Jurkat, Clone E6-1 (cell line): ENCODE results near the gene YAE1. TPM values are rescaled to one million over a fixed set of nuclear protein-coding genes. Genes with fewer than 3 reads are reported as not detected.
"Not testable (repeated sequence)": the region's sequence is repeated elsewhere in the genome, so short reads cannot be mapped to it uniquely, and the experiment has no call there.

Source experiments
- DNase-seq: peaks from one replicate; pipeline ENCODE4 v3.0.0-alpha.2; 2011; ENCODE audit warnings: low read depth, low spot score
- H3K4me3 ChIP-seq: 2 replicates; pipeline ENCODE4 v1.5.1; 2011; ENCODE audit warnings: mild to moderate bottlenecking, low read length, control low read depth, moderate library complexity
- polyA plus RNA-seq: library from polyadenylated mRNA; unstranded; fragments of >200 nt; gene quantifications from one replicate; pipeline ENCODE4 v1.2.1, GENCODE V29; 2012; ENCODE audit warnings: missing spikeins; ENCODE audit not compliant: insufficient read length, insufficient read depth

The YAE1 gene
- polyA plus RNA-seq, result 26.6 TPM

DNA sequence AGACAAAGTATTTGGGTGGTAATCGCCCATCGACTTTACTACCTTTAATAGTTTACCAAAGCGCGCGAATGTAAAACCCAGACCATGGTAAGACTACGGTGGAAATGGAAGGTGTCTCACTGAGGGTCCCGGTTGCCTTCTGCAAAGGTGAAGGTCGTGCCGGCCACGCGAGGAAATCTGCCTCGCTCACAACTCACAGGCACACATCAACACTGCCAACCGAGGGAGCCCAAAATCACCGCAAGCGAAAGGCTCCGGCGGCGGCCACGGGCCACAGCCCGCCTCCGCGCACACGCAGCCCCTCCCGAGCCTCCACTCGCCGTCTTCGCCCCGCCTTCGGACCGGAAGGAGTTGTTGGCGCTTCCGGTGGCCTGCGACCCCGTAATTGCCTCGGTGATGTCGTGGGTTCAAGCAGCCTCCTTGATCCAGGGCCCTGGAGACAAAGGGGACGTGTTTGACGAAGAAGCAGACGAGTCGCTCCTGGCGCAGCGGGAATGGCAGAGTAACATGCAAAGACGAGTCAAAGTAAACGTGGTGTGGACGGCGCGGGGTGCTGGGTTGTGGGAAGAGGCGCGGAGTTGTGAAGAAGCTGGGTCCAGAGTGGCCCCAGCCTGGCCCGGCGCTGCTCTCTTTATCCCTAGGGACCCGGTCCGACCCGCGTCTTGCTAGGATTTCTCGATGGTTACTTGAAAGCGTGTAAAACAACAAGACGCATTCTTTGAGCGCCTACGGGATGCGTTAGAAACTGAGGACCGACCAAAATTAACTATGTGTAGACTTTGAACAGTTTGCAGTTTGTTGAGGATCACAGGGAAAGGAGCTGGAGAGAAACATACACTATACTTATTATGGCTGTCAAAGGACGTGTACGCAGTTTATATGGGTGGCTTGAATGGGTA lies at the start of gene YAE1:
Gene YAE1, plus strand, starts transcription at position 382 of the 899 bp plus-strand sequence. Its CDS starts 15 bp downstream, at position 397.
- peak within 1 kb of the TSS; percentile 96 for H3K4me3 ChIP-seq
- peak; percentile 77 for DNase-seq

DNA sequence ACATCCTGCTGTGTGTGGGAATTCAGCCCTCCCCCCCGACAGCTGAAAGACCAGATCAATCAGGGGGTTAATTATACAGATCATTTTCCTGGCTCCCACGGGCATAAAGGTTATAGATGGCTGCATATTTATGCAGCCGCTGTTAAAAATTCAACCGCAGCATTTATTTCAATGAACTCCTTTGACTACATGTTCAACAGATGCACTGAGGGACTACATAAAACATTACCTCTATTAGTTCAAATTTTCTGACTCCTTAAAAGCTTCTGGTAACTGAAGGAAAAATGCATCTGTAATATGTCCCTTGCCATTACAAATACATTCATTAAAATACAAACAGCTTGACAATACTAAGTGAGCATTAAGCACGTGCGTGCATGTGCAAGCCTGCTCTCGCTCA lies 49.7 kb upstream of the YAE1 start:
- H3K4me3 ChIP-seq, result no peak overlapping the region
- no peak for DNase-seq

DNA sequence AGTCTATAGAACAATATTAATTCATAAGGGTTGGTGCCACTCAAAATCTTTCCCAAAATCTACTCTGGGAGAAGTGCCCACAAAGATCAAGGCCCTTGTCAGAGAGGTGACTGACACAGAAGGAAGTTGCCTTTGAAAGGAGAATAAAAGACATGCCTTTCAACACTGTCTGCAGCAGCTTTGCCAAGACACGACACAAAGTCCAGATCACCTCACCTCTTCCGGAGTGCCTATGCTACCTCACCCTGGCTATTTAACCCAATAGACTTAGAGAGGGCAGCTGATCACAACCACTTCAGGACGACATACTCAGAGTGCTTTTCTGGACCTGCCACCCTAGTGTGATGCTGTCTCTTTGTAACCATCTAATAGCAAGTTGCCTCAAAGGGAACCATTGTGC lies 49.0 kb upstream of the YAE1 start:
- no peak for DNase-seq
- H3K4me3 ChIP-seq, result no peak overlapping the region

GRCh38 chr7:39525926-39526325 lies 40.3 kb upstream of the YAE1 start:
- DNase-seq, result no peak
- no peak overlapping the region for H3K4me3 ChIP-seq

DNA sequence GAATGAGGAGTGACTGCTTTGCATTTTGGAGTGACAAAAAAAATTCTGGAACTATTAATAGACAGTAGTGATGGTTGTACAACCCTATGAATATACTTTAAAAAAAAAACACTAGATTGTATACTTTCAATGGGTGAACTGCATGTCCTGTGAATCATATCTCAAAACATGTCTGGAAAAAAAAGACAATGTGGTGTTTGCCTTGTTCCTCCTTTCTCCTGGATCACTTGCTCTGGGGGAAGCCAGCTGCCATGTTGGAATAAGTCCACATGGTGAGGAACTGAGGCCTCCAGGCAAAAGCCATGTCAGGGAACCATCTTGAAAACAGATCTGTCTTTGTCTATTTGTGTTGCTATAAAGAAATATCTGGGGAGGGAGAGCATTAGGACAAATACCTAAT lies 39.5 kb upstream of the YAE1 start:
- no peak for DNase-seq

GRCh38 chr7:39527296-39527695 lies 38.9 kb upstream of the YAE1 start:
- no peak for DNase-seq
- H3K4me3 ChIP-seq, result no peak overlapping the region

More for the DNA sequence above, 39.5 kb upstream of the YAE1 start:
- no peak overlapping the region for H3K4me3 ChIP-seq

GRCh38 chr7:39527951-39528350 lies 38.3 kb upstream of the YAE1 start:
- H3K4me3 ChIP-seq, result no peak overlapping the region
- DNase-seq, result no peak

DNA sequence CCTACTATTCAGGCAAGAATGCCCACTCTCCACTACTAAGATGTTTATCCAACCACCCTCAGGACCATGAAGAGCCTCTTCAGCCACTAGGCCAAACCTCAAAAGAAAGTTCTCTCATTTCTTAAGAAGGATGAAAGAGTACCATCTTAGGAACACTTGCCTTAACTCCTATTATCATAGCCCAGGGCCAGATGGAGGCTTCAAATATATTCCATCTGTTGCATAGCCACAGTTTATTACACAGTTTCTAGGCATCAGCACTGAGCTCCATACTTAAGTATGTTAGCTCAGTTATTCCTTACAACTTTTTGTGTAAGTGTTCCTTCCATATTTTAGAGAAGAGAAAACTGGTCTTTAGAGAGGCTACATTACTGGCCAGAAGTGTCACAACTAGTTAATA lies 37.4 kb upstream of the YAE1 start:
- H3K4me3 ChIP-seq, result no peak overlapping the region
- DNase-seq, result no peak

GRCh38 chr7:39529582-39529981 lies 36.6 kb upstream of the YAE1 start:
- no peak overlapping the region for H3K4me3 ChIP-seq
- peak; percentile 58 for DNase-seq

DNA sequence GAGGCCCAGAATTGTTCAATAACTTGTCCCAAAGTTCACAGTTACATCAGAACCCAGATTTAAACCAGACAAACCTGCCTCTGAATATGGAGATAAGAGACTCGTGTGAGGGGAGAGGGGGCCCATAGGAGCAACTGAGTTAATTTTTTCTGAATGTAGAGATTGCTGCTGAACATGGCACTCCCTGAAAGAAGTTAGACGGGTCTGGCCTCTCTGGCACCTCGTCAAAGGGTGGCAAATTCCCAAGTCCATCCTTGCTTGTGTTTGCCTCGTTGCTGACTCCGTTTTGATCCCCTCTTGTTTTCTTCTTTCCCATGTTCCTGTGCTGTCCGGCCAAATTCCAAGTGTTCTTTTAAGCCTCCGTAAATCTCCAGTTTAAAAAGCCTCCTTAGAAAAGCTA lies 35.2 kb upstream of the YAE1 start:
- no peak for DNase-seq
- H3K4me3 ChIP-seq, result no peak overlapping the region

DNA sequence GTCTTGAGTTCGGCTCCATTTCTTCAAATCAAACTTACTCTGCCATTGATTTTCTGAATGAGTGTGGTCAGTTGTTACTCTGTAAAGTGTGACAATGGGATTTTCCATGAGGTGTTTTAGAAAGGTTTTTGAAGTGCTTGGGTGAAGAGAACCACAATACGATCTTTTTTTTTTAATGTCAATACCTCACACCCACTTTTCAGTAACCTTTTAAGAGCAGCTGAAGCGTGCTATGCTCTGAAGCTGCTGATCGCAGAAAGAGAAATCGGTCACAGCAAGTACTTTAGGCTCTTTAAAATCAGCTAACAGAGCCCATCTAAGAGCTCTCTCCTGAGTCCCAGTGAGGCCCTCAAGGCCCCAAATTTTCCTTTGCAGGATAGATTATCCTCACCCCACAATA lies 34.4 kb upstream of the YAE1 start:
- H3K4me3 ChIP-seq, result no peak overlapping the region
- no peak for DNase-seq

DNA sequence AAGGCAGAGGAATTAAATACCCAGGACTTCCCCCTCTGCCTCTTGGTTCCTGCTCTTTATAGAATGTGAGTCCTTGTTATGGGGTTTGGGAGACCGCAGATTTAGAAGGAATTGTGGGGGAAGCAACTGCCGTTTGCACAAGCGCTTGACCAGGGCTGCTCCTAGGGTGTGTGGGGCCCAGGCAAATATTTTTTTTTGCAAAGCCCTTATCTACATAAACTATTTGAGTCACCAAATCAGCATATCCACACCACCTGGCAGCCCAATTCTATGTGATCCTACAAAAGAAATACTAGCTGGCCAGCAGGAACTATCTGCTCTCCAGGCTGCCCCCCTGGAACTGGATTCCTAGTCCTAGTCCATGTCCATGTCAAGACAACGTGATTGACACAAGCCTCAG lies 33.4 kb upstream of the YAE1 start:
- DNase-seq, result no peak
- H3K4me3 ChIP-seq, result no peak overlapping the region

- H3K4me3 ChIP-seq, result no peak overlapping the region
- DNase-seq, result no peak
Observed at GRCh38 chr7:39534599-39534998, 31.6 kb upstream of the YAE1 start.

DNA sequence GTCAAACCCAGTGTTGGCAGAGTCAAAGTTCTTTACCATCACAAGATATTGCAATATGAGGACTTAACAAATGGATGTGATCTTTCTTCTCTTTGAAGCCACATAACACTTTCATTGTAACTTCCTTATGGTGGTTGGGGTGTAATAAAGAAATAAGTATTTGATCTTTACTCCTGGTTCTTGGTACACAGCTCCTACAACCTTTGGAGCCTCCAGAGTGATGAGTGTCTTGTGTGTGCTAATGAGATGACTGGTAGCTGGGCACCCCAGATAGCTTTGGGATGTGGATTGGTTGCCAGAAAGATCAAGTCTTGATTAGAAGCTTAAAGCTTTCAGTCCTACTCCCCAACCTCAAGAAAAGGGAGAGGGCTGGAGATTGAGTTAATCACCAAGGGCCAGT lies 31.1 kb upstream of the YAE1 start:
- no peak for DNase-seq
- H3K4me3 ChIP-seq, result no peak overlapping the region

DNA sequence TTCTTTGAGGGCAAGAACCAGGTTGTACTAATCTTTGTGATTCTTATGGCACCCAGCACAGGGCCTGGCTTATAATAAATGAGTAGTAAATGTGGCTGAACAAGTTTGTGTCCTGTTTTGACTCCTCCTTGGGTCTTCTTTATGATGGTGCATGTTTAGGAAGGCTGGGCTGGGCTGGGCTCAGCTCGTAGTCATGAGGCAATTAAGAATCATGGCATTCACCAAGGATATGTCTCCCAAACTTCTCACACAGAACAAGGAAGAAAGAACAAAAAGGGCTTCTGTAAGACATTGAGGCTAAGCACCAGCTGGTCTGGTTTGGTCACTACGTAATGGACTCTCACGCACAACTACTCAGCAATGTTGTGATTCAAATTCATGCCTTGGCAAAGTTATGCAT lies 30.5 kb upstream of the YAE1 start:
- no peak for DNase-seq

GRCh38 chr7:39536951-39537350 lies 29.3 kb upstream of the YAE1 start:
- no peak overlapping the region for H3K4me3 ChIP-seq
- DNase-seq, result no peak

More for the DNA sequence above, 30.5 kb upstream of the YAE1 start:
- no peak overlapping the region for H3K4me3 ChIP-seq

DNA sequence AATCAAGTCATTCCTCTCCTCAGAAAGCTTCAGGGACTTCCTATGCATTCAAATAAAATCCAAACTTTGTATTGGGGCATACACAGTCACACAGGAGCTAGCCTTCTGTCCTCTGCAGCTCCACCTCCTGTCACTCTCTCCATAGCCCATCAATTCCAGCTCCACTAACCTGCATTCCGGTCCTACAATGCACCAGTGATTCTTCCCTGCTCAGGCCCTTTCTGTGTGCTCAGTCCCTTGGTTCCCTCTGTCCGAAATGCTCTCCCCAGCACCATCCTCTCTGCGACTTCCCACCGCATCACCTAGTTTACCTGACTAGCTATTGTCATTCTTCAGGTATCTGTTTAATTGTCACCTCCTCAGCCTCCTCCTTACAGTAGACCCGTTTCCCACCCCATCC lies 26.4 kb upstream of the YAE1 start:
- no peak overlapping the region for H3K4me3 ChIP-seq
- no peak for DNase-seq

- no peak for DNase-seq
- no peak overlapping the region for H3K4me3 ChIP-seq
Observed at GRCh38 chr7:39540320-39540719, 25.9 kb upstream of the YAE1 start.

DNA sequence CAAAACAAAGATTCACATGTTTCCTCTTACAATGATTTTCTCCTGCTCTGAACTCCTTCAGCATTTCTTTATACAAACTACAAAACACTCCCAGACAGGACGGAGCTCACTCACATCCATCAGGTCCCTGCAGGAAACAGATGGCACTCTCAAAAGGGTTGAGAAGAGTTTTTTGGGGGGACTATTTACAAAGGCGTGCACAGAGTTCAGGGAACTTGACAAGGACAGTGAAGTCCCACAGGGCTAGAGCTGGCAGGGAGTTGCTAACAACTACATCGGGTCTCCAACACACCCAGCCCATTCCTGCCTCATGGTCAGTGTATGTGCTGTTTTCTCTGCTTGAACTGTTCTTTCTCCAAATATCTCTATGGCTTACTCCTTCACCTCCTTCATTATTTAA lies 24.7 kb upstream of the YAE1 start:
- H3K4me3 ChIP-seq, result no peak overlapping the region
- DNase-seq, result no peak

DNA sequence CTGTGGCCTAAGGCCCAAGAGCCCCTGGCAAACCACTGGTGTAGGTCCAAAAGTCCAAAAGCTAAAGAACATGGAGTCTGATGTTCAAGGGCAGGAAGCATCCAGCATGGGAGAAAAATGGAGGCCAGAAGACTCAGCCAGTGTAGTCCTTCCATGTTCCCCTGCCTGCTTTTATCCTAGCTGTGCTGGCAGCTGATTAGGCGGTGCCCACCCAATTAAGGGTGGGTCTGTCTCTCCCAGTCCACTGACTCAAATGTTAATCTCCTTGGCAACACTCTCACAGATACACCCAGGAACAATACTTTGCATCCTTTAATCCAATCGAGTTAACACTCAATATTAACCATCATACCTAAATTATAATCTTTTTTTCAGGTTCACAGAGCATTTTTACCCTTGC lies 21.4 kb upstream of the YAE1 start:
- H3K4me3 ChIP-seq, DNase-seq: not testable (repeated sequence)

- no peak overlapping the region for H3K4me3 ChIP-seq
Observed at GRCh38 chr7:39547336-39547735, 18.9 kb upstream of the YAE1 start.

More at GRCh38 chr7:39547336-39547735, 18.9 kb upstream of the YAE1 start:
- DNase-seq, result no peak
